Adipocyte (in vitro differentiated cells): ENCODE data around the gene PIEZO2.

Source experiments
- DNase-seq: peaks from one replicate; pipeline ENCODE4 v3.0.0-alpha.2; 2015; ENCODE audit warnings: low read depth
- H3K27me3 ChIP-seq: replicated peaks from 2 replicates; pipeline ENCODE4 v1.7.0; 2013; ENCODE audit warnings: mild to moderate bottlenecking, low read length, moderate library complexity; ENCODE audit not compliant: control insufficient read depth, insufficient read depth
- H3K36me3 ChIP-seq: 2 replicates; pipeline ENCODE4 v1.7.0; 2013; ENCODE audit warnings: low read length, mild to moderate bottlenecking, moderate library complexity; ENCODE audit not compliant: control insufficient read depth, insufficient read depth, severe bottlenecking
- H3K4me1 ChIP-seq: 2 replicates; pipeline ENCODE4 v1.7.0; 2013; ENCODE audit warnings: mild to moderate bottlenecking, low read length, moderate library complexity; ENCODE audit not compliant: control insufficient read depth, insufficient read depth
- H3K4me3 ChIP-seq: 2 replicates; pipeline ENCODE4 v1.7.0; 2013; ENCODE audit warnings: mild to moderate bottlenecking, low read length, moderate library complexity
- H3K9ac ChIP-seq: 2 replicates; pipeline ENCODE4 v1.7.0; 2013; ENCODE audit warnings: mild to moderate bottlenecking, low read length, moderate library complexity
- H3K9me3 ChIP-seq: 2 replicates; pipeline ENCODE4 v1.7.0; 2013; ENCODE audit warnings: mild to moderate bottlenecking, low read length, moderate library complexity; ENCODE audit not compliant: control insufficient read depth

PIEZO2 gene

DNA sequence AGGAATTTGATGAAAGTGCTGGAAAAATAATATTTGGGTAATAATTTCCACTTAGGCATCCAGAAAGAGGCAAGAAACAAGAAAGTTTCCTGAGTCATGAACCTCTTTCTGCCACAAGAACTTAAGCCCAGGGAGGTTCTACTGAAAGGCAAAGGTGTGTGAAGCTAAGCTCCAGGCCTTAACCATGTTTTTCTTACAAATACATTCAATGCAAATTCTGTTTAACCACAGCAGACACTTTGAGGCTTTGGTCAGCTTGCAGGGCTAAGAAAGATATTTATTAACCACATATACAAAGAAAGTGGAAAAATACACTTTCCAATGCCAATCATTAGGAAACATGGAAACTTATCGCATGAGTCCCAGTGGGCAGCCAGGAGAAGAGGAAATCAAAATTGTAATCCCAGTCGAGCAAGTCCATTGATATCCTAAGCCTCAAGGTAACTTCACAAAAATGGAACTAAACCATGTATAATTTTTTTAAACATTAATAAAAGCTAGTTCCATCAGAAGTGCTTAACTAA, 68.3 kb downstream of the PIEZO2 start:
- Histone ChIP-seq H3K9me3 (no peaks in the 10 kb centered on the region), H3K27me3 (peaks cover 17% of the 10 kb centered on the region), H3K9ac (no peak overlapping the region), H3K36me3 (no peaks in the 10 kb centered on the region), H3K4me1 (no peaks in the 10 kb centered on the region), H3K4me3 (no peak overlapping the region)
- DNase-seq, result no peak

DNA sequence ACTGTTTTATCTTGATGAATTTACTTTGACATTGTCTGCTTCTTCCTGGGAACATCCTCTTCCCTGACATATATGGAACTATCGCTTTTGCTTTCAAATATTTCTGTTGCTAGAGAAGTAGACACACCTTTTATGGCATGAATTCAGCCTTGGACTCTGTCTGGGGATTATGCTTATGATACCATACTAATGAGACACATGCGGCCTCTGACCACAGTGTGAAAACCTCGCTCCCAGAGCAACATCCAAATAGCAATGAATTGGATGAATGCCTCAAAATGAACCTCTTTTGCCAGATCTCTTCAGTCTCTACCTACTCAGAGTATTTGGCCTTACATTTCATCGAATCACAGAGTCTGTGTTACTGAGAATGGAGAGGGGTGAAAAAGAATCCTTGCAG, 70.9 kb downstream of the PIEZO2 start:
- no peak overlapping the region for H3K4me3 ChIP-seq
- H3K9ac ChIP-seq, result no peak overlapping the region
- peaks cover 4% of the 10 kb centered on the region for H3K27me3 ChIP-seq
- H3K9me3 ChIP-seq, result no peaks in the 10 kb centered on the region
- H3K36me3 ChIP-seq, result no peaks in the 10 kb centered on the region
- no peak for DNase-seq
- H3K4me1 ChIP-seq, result no peaks in the 10 kb centered on the region

DNA sequence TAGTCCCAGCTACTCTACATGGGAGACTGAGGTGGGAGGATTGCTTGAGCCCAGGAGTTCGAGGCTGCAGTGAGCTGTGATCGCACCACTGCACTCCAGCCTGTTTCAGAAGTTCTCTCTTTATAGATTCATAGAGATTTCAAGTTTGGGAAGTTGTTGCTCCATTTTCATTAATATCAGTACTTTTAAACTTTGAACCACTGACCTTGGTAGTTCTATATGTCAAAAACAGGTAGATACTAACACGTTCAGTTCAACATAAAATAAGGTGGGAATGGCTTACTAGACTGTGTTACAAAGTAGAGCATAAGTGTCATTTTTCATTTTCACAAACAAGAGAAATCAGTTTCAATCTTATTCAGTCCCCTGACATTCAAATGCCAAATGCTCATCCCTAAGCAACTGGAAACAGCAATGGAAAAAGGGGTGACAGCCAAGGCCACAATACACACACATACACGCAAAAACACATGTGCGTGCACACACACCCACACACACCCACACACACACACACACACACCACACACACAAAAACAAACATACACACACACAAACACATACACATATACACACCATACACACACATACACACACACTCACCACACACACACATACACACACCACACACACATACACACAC, 71.7 kb downstream of the PIEZO2 start:
- DNase-seq, result no peak
- Histone ChIP-seq H3K4me3 (no peak overlapping the region), H3K27me3 (peaks cover 4% of the 10 kb centered on the region), H3K9ac (no peak overlapping the region), H3K4me1 (no peaks in the 10 kb centered on the region), H3K9me3 (no peaks in the 10 kb centered on the region), H3K36me3 (no peaks in the 10 kb centered on the region)

DNA sequence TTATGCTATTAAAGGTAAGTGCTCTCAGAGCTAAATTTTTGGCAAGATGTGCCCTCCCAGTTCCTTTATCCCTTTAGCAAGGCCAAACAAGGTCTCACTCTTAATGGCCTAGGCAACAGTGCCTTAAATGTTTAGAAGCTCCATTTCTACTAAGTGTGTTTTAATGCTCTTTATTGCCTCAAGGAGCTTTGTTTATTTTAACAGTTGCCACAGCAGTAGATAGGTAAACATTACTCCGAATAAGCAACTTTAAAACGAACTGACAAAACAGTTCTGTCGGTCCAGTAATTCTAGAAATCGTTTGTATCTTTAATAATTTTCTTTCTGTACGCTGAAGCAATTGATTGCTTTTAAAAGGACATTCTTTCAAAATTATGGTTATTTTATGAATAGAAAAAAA, 74.5 kb downstream of the PIEZO2 start:
- no peaks in the 10 kb centered on the region for H3K4me1 ChIP-seq
- H3K27me3 ChIP-seq, result peaks cover 4% of the 10 kb centered on the region
- no peak overlapping the region for H3K9ac ChIP-seq
- no peaks in the 10 kb centered on the region for H3K9me3 ChIP-seq
- no peak overlapping the region for H3K4me3 ChIP-seq
- no peak for DNase-seq
- H3K36me3 ChIP-seq, result no peaks in the 10 kb centered on the region

DNA sequence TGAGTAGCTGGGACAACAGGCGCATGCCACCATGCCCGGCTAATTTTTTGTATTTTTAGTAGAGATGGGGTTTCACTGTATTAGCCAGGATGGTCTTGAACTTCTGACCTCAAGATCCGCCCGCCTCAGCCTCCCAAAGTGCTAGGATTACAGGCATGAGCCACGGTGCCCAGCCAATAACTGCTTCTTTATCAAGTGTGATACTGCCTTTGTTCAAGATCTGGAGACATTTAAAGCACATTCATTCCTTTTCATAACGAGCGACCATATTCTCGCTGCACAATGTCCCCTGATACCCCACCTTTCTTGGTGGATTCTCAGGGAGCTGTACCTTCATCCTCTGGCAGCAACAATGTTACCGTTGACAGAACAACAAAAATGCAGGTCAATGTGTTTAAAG, 75.4 kb downstream of the PIEZO2 start:
- Histone ChIP-seq H3K9me3 (no peaks in the 10 kb centered on the region), H3K4me1 (no peaks in the 10 kb centered on the region), H3K36me3 (no peaks in the 10 kb centered on the region), H3K27me3 (peaks cover 4% of the 10 kb centered on the region), H3K9ac (no peak overlapping the region), H3K4me3 (no peak overlapping the region)
- DNase-seq, result no peak

DNA sequence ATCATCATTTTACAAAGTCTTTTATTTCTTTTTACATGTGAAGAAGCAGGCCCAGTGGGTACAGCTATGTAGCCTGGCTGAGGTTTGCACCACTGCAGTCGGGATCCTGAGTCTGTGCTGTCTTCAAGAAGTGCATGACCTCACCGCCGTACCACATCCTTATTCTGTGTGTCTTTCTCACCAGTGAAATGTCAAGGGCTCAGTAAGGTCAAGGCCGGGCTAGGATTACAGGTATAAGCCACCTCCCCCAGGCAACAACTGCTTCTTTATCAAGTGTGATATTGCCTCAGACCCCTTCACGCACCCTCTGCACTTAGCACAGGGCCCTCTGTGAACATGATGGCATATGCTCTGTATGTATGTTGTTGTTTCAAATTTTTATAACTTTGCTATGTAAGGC, 76.7 kb downstream of the PIEZO2 start:
- no peak for DNase-seq
- H3K4me3 ChIP-seq, result no peak overlapping the region
- peaks cover 4% of the 10 kb centered on the region for H3K27me3 ChIP-seq
- H3K9me3 ChIP-seq, result peaks cover 10% of the 10 kb centered on the region
- H3K36me3 ChIP-seq, result no peaks in the 10 kb centered on the region
- H3K9ac ChIP-seq, result no peak overlapping the region
- H3K4me1 ChIP-seq, result no peaks in the 10 kb centered on the region

DNA sequence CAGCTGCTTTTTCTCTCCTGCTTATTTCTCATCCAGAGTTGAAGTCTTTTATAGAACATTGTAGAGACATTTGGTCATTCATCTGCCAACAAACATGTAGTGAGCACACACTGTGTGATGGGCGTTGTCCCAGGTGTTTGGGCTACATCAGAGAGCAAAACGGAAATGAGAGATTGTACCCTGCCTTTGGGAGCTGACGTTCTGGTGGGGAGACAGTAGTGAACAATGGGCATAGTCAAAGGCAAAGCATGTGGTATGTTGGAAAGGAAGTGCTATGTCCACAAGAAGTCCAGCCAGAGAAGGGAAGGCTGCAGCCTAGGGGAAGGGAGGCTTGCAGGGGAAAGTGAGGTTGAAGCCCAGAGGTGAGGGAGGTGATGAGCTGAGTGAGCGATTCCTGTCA, 78.1 kb downstream of the PIEZO2 start:
- Histone ChIP-seq H3K36me3 (no peaks in the 10 kb centered on the region), H3K4me1 (no peaks in the 10 kb centered on the region), H3K27me3 (peaks cover 4% of the 10 kb centered on the region), H3K9ac (no peak overlapping the region), H3K4me3 (no peak overlapping the region), H3K9me3 (peaks cover 16% of the 10 kb centered on the region)
- no peak for DNase-seq

DNA sequence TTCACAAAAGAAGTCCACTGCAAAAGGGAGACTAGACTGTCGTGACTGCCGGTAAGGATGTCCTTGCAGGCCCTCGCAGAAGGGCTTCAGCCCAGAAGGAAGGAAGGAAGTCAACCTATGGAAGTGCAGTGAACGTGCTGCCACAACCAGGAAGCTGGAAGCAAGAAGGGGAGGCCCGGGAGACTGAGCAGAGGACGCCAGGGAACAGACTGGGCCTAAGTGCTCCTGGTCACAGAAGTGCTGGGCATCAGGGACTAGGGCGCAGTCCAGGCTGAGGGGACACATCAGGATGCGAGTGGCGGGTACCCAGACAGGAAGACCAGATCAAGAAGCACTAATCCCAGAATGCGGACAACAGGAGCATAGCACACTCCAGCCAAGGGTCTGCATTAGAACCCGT, 78.8 kb downstream of the PIEZO2 start:
- Histone ChIP-seq H3K4me1 (no peaks in the 10 kb centered on the region), H3K4me3 (no peak overlapping the region), H3K9ac (no peak overlapping the region), H3K9me3 (peaks cover 21% of the 10 kb centered on the region), H3K36me3 (no peaks in the 10 kb centered on the region), H3K27me3 (peaks cover 4% of the 10 kb centered on the region)
- no peak for DNase-seq

DNA sequence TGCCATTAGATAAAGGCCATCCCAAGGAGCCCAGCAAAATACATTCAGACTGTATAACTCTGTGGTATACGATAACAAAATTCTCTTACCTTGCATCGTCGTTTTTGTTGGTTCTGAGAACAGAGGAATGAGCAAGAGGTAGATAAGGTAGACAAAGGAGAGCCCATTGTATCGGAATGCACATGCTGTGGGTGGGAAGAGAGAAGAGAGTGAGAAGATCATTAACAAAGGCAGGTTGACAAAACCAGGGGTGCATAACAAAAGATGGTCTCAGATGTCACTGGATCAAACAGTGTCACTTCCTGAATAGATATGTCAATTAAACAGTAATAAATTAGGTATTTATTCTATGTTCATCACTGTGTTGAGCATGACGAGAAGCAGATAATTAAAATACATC, 83.3 kb downstream of the PIEZO2 start:
- no peak overlapping the region for H3K4me3 ChIP-seq
- no peaks in the 10 kb centered on the region for H3K36me3 ChIP-seq
- H3K9me3 ChIP-seq, result peaks cover 21% of the 10 kb centered on the region
- no peak overlapping the region for H3K9ac ChIP-seq
- DNase-seq, result no peak
- H3K27me3 ChIP-seq, result no peaks in the 10 kb centered on the region
- no peaks in the 10 kb centered on the region for H3K4me1 ChIP-seq

DNA sequence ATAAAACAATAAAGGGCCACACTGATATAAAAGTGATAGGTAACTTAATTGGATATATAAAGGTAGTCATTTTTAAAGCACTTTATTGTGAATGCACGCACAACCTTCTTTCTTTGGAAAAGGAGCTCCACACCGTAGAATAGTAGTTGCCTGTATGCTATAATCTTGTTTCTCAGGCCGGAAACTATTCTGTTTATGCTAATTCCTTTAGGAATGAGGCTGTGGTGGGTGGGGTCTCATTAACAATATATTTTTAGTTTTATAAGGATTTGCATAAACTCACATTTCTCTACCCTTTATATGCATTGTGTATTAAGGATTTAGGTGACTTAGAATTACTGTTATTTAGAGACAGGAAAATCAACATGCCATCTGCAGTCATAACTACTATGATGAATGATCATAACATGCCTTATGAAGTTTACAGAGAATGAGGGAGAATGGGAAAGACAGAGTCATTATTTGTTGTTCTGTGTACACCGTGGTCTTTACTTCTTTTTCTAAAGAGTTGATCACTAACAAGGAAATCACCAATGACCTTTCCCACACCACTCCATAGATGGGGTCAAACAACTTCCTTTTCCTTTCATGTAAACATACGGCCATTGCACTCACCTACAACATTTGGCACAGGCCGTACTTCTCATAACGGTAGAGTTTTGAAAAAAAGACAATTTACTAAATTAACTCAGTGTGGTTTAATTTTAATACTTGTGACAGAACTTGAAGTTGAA, 84.5 kb downstream of the PIEZO2 start:
- peaks cover 21% of the 10 kb centered on the region for H3K9me3 ChIP-seq
- no peaks in the 10 kb centered on the region for H3K36me3 ChIP-seq
- H3K4me1 ChIP-seq, result no peaks in the 10 kb centered on the region
- H3K27me3 ChIP-seq, result no peaks in the 10 kb centered on the region
- H3K4me3 ChIP-seq, result no peak overlapping the region
- DNase-seq, result no peak
- no peak overlapping the region for H3K9ac ChIP-seq

DNA sequence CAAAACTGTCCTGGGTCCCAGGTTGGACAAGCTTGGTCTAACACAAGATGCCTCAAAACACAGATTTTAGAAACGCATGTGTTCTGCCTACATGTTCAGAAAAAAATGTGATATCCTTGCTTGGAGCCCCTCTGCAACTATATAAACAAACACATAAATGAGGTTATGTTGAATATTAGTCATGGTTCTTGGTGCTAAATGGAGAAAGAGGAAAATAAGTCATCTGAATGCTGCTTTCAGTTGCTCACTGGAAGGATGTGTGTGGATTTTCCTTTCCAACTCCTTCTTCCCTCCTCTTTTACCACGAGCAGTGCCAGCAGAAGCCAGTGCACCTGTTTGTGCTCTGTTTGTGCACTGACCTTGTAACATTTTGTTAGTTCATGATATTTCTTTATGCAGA, 85.3 kb downstream of the PIEZO2 start:
- Histone ChIP-seq H3K9ac (no peak overlapping the region), H3K4me1 (no peaks in the 10 kb centered on the region), H3K9me3 (peaks cover 21% of the 10 kb centered on the region), H3K36me3 (no peaks in the 10 kb centered on the region), H3K4me3 (no peak overlapping the region), H3K27me3 (no peaks in the 10 kb centered on the region)
- peak; percentile 39 for DNase-seq
